NCI-H2107 (cell line): ENCODE results near the gene AHDC1.
"Not testable (repeated sequence)": the region's sequence is repeated elsewhere in the genome, so short reads cannot be mapped to it uniquely, and the experiment has no call there.

ENCODE experiments used
- DNase-seq: peaks from one replicate; lab custom pipeline; 2025; lab: John Stamatoyannopoulos, UW

The AHDC1 gene, protein sequence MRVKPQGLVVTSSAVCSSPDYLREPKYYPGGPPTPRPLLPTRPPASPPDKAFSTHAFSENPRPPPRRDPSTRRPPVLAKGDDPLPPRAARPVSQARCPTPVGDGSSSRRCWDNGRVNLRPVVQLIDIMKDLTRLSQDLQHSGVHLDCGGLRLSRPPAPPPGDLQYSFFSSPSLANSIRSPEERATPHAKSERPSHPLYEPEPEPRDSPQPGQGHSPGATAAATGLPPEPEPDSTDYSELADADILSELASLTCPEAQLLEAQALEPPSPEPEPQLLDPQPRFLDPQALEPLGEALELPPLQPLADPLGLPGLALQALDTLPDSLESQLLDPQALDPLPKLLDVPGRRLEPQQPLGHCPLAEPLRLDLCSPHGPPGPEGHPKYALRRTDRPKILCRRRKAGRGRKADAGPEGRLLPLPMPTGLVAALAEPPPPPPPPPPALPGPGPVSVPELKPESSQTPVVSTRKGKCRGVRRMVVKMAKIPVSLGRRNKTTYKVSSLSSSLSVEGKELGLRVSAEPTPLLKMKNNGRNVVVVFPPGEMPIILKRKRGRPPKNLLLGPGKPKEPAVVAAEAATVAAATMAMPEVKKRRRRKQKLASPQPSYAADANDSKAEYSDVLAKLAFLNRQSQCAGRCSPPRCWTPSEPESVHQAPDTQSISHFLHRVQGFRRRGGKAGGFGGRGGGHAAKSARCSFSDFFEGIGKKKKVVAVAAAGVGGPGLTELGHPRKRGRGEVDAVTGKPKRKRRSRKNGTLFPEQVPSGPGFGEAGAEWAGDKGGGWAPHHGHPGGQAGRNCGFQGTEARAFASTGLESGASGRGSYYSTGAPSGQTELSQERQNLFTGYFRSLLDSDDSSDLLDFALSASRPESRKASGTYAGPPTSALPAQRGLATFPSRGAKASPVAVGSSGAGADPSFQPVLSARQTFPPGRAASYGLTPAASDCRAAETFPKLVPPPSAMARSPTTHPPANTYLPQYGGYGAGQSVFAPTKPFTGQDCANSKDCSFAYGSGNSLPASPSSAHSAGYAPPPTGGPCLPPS (N-terminal part only)

DNA sequence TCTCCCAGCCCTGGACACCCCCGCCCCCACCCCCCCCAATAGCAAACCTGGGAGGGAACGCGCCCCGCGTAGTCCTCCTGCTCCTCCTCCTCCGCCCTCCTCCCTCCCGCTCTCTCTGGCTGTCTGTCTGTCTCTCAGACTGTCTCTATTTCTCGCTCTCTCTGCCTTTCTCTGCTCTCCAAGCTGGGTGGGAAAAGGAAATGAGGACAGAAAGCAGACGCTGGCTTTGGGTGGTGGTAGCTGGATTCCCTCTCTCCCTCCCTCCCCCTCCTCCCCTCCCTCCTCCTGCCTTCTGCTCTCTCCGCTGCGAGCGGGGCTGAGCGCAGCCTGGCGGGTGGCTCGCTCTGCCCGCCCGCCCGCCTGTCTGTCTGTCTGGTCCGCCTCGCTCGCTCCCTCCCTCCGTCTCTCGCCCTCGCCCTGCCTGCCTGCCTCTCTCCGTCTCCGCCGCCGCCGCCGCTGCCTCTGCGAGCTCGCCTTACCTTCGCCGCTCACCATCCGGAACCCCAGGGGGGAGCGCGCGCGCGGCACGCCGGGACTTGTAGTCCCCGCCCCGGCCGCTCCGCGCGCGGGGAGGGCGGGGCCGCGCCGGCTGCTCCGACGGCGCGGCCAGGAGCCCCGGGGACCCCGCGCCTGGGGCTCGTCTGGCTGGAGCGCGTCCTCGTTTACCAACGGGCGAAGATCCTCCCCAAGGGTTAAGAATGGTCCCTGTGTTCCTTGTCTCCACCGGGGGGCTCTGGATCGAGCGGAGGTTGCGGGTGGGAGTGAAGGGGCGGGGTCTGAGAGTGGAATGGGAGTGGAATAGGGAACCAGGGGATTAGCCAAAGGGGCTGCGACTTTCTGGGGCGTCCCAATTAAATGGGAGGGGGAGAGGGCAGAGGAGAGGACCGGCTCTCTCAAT lies at the start of gene AHDC1:
TSS of gene AHDC1 (minus strand) at position 464 of the 898 bp plus-strand sequence. CDS start 52,029 bp downstream, outside the sequence.
- DNase-seq = peak; percentile 96

GRCh38 chr1:27652111-27652864 lies 48.3 kb upstream of the AHDC1 start:
- DNase-seq = no peak

DNA sequence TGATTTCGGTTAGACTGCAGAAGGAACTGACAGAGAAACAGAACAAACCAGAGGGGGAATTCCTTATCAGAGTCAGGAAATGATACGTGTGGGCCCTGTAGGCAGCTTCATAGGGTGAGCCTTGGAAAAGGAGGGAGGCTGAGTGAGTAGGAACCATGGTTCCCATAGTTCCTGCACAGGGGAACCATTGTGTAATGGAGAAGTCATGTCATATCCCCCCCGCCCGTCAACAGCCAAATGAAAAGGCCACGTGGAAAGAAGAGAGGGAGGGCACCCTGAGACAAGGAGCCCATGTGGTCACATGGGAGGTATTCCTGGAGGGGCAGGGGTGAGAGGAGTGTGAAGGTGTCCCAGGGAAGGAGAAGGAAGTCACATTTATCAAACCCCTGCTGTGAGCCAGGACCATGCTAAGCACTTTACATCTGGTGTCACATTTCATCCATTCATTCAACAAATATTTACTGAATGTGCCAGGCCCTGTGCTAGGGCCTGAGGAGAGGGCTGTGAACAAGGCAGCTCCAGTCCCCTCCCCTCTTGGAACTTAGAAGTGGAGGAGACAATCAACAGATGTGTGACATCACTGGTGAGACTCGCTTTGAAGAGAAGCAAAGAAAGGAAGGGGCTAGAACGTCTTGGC lies 46.7 kb upstream of the AHDC1 start:
- peak; percentile 26 for DNase-seq

GRCh38 chr1:27650171-27650538 lies 46.2 kb upstream of the AHDC1 start:
- DNase-seq = no peak

GRCh38 chr1:27649306-27649635 lies 45.3 kb upstream of the AHDC1 start:
- DNase-seq = no peak

DNA sequence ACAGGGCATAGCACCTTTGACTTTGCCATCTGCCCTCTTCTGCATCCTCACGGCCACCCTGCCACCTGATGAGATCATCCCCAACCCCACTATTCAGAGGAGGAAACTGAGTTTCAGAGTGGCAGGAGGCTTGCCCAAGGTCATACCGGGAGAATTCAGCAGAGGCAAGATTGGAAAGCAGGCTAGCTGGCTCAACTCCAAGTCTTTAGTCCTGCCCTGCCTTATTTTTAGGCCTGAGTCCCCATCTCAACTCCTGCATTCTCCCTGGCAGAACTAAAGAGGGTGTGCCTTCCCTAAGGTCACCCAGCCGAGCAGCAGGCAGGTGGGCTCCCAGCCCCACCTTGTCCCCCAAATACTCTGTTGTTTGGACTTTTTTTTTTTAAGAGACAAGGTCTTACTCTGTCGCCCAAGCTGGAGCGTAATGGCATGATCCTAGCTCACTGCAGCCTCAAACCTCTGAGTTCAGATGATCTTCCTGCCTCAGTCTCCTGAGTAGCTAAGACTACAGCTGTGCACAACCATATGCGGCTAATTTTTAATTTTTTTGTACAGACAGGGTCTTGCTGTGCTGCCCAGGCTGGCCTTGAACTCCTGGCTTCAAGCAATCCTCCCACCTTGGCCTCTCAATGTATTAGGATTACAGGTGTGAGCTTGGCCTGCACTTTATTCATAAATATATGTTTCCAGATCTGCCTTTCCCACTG lies 44.8 kb upstream of the AHDC1 start:
- no peak for DNase-seq

DNA sequence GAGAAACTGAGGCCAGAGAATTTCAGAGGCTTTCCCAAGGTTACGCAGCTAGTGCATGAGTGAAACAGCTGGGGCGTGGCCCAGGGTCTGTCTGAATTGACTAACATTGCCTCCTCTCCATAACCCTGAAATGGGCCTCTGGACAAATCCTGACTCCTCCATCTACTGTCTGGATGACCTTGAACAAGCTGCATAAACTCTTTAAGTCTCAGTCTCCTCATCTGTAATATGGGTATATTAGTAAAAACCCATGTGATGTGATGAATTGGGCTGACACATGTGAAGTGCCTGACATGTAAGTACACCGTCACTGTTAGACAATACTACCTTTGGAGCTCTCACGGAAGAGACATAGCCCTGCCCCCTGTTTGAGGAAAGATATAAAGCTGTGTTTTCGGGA lies 43.4 kb upstream of the AHDC1 start:
- DNase-seq = no peak

GRCh38 chr1:27646676-27647075 lies 42.7 kb upstream of the AHDC1 start:
- peak; percentile 93 for DNase-seq

DNA sequence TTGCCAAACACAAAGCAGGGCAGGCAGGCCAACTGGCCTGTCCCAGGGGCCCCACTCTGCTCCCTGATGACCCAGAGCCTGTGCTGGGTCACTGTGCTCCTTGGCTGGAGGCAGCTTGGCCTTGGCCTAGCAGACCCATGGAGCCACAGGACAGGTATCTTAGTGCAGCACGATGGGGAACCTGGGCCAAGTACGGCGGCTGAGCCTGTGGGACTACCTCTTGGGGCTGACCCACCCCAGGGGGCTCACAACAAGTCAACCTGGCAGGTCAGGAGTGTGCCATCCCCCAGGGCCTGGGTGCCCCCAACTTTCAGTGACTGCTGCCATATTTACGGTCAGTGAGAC lies 41.1 kb upstream of the AHDC1 start:
- no peak for DNase-seq

DNA sequence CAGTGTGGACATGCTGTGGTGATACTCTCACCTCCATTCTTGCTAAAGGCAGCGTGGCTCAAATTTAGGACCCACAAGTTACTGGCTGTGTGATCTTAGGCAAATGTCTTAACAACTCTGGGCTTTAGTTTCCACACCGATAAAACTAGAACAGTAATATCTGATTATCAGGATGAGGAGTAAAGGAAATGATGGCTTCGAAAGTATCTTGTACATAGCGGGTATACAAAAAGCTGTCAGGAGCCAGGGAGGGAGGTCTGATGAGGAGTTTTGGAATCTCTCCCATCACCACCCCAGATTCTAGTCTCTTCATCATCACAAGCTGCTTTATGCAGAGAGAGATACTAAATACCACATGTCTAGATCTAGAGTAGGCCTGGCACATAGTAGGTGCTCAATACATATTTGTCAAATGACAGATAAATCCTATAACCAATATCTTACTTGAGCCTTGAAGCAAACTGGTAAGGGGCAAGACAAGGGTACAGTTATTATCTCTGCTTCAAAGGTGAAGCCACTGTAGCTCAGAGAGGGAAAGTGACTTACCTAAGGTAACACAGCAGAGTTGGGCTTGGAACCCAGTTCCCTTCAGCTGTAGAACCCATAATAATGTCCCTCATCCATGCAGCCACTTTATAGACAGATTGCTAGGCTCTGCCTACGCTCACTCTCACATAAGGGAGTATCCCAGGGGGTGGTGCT lies 40.6 kb upstream of the AHDC1 start:
- DNase-seq = no peak

DNA sequence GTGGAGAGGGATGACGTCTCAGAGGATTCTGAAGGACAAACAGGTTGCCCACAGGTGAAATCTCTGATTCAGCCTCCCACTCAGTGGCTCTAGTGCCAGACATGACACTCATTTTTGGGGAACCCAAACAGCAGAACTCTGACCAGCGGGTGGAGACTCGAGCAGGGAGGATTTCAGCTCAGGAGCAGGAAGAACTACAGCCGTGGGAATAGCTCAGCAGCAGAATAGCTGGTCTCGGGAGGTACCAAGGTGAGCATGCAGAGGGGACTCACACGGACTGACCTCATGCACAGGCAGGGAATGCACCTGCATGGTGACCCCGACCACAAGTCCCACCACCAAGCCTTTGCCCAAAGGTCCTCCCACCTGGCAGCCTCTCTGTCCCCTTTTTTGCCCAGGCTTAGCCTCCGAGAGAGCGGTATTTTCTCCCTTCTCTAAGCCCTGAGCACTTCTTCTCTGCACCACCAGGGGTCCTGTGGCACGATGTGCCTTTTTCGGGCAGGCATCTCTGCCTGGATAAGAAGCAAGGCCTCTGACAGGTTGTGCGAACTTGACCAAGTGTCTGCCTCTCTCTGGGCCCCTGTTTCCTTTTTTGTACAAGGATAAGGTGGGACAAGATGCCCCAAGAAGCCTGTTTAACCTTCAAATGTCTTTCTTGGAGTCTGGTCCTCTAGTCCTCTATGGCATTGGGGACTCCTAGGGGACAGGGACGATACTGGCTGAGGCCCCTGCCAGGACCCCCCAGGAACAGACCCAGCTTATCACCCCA lies 39.8 kb upstream of the AHDC1 start:
- no peak for DNase-seq

DNA sequence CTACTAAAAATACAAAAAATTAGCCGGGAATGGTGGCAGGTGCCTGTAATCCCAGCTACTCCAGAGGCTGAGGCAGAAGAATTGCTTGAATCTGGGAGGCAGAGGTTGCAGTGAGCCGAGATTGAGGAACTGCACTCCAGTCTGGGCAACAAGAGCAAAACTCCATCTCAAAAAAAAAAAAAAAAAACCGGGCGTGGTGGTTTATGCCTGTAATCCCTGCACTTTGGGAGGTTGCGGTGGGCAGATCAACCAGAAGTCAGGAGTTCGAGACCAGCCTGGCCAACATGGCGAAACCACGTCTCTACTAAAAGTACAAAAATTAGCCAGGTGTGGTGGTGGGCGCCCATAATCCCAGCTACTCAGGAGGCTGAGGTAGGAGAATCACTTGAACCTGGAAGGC lies 36.6 kb upstream of the AHDC1 start:
- DNase-seq = not testable (repeated sequence)

DNA sequence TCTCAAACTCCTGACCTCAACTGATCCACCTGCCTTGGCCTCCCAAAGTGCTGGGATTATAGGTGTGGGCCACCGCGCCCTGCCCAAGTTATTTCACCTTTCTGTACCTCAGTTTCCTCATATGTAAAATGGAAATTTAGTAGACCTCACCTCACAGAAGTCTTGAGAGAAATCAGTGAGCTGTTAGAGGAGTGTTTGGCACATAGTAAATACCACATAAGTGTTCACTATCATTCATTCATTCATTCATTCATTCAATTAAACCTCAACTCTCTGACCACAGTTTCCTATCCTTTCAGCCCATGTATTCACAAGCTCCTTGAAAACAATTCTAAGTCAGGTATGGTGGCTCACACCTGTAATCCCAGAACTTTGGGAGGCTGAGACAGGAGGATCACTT lies 34.9 kb upstream of the AHDC1 start:
- DNase-seq = no peak

GRCh38 chr1:27638047-27638734 lies 34.2 kb upstream of the AHDC1 start:
- no peak for DNase-seq

DNA sequence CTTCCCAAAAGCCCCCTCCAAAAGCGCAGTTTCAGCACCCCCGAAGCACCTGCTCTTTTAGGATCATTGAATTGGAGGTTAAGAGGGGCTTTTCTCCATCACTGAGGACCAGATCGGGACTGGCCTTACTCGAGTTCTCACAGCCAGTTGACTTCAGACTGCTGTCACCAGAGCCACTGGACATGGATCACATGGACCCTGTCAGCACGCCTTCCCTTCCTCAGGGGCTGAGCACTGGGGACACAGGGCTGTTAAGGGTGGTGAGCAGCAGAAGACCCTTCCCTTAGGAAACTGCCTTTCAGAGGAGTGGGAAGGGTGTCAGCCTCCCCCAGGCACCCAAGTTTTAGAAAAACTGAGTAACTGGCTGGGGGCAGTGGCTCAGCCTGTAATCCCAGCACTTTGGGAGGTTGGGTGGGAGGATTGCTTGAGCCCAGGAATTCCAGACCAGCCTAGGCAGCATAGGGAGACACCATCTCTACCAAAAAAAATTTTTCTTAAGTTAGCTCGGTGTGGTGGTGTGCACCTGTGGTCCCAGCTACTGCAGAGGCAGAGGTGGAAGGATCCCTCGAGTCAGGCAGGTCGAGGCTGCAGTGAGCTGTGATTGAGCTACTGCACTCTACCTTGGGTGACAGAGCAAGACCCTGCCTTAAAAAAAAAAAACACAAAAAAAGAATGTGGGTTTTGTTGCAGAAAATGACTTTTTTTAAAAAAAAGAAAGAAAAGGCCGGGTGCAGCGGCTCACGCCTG lies 31.6 kb upstream of the AHDC1 start:
- DNase-seq = no peak

GRCh38 chr1:27634985-27635367 lies 31.0 kb upstream of the AHDC1 start, which contains the start of gene FGR:
Gene FGR, minus strand, starts transcription at chr1:27635185. Its CDS starts 11,269 bp downstream, at chr1:27623916.
- DNase-seq = no peak
